ENCODE measurements around the gene ZNF397.

DNA sequence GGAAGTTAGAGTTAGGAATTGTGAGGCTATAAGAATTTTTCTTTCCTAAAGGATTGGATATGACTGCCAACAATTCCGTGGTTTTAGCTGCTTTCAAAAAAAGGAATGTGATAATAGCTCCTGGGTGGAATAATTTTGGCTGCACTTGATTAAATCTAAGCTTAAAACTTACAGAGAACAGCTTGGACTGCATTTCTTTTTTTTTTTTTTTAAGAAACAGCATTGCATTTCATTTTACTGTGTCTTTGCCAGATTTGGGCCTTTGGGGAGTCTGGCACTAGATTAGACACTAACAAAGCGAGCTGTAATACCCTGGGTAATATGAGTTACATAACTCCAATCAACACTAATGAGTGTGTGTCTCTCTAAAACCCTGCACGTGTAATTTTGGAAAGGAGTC, 37.8 kb upstream of the ZNF397 start:
- TF ChIP-seq, protein P1, sequence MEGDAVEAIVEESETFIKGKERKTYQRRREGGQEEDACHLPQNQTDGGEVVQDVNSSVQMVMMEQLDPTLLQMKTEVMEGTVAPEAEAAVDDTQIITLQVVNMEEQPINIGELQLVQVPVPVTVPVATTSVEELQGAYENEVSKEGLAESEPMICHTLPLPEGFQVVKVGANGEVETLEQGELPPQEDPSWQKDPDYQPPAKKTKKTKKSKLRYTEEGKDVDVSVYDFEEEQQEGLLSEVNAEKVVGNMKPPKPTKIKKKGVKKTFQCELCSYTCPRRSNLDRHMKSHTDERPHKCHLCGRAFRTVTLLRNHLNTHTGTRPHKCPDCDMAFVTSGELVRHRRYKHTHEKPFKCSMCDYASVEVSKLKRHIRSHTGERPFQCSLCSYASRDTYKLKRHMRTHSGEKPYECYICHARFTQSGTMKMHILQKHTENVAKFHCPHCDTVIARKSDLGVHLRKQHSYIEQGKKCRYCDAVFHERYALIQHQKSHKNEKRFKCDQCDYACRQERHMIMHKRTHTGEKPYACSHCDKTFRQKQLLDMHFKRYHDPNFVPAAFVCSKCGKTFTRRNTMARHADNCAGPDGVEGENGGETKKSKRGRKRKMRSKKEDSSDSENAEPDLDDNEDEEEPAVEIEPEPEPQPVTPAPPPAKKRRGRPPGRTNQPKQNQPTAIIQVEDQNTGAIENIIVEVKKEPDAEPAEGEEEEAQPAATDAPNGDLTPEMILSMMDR (conservative IDR thresholded peaks at IDR 0.05; ENCODE audit: low read depth, low read length), result no peak
- no peak for TF ChIP-seq EZH2 (IDR thresholded peaks at IDR 0.05; ENCODE audit: low read length, unreplicated experiment)
- TF ChIP-seq EZH2phosphoT487 (IDR thresholded peaks at IDR 0.05; ENCODE audit: borderline replicate concordance, low read length), result no peak

Data from PC-3 (cell line).